Measurements from ENCODE around the gene OR4D2. TPM values are rescaled to one million over a fixed set of nuclear protein-coding genes. Genes with fewer than 3 reads are reported as not detected.

The OR4D2 gene
- total and polyA plus RNA-seq, 2 of the 13 experiments (the other 11 are each of a cell fraction or from before 2014, with no cell fraction given) = not detected

- TF ChIP-seq SSRP1 (CRISPR knock-in tag; IDR thresholded peaks at IDR 0.05) (peak; percentile 76; the same call in 1 of the 2 replicates), ZFP91 (CRISPR knock-in tag; IDR thresholded peaks at IDR 0.05; ENCODE audit: borderline replicate concordance) (no peak), ZSCAN21 (CRISPR knock-in tag; IDR thresholded peaks at IDR 0.05; ENCODE audit: borderline replicate concordance) (peak; percentile 38; the same call in 1 of the 2 replicates), TFE3 (CRISPR knock-in tag; IDR thresholded peaks at IDR 0.05) (peak; percentile 85), ZNF678 (CRISPR knock-in tag; IDR thresholded peaks at IDR 0.05) (no peak), PBX3 (CRISPR knock-in tag; IDR thresholded peaks at IDR 0.05; ENCODE audit: borderline replicate concordance) (no peak; the same call in 1 of the 2 replicates), KLF6 (CRISPR knock-in tag; IDR thresholded peaks at IDR 0.05) (peak; percentile 91), ZNF451 (CRISPR knock-in tag; IDR thresholded peaks at IDR 0.05) (0 out of 2 replicates have a peak, but pooled peaks have one; percentile 30), ZNF746 (CRISPR knock-in tag; IDR thresholded peaks at IDR 0.05) (no peak), ZNF407 (CRISPR knock-in tag; IDR thresholded peaks at IDR 0.05; ENCODE audit: not compliant biosample characterization) (no peak), ZNF652 (CRISPR knock-in tag; IDR thresholded peaks at IDR 0.05; ENCODE audit: borderline replicate concordance, low read depth) (no peak), TEF (CRISPR knock-in tag; IDR thresholded peaks at IDR 0.05) (0 out of 2 replicates have a peak, but pooled peaks have one; percentile 45), CENPBD1 (CRISPR knock-in tag; IDR thresholded peaks at IDR 0.05; ENCODE audit: borderline replicate concordance, low read depth) (no peak)
These were observed 46.5 kb upstream of the OR4D2 start (continued) for GRCh38 chr17:58120195-58120822.

Measured in HepG2 (cell line).